Ascending aorta (tissue), 2 donors: ENCODE results near the gene GPR68. TPM values are rescaled to one million over a fixed set of nuclear protein-coding genes. Genes with fewer than 3 reads are reported as not detected.

Source experiments
- DNase-seq, 2 donors: peaks; one replicate each; pipeline ENCODE4 v3.0.0-alpha.2; 2019; ENCODE audit warnings: low spot score in 2 of 2
- H3K27ac ChIP-seq, 2 donors: fragments of 200-600 bp; sonication (generic); one replicate each; pipeline ENCODE4 v1.5.1; 2016 to 2017; ENCODE audit warnings: mild to moderate bottlenecking in 1 of 2
- H3K27me3 ChIP-seq: fragments of 200-600 bp; sonication (generic); one replicate; pipeline ENCODE4 v1.5.1; 2017
- H3K36me3 ChIP-seq, 2 donors: fragments of 200-600 bp; sonication (generic); one replicate each; pipeline ENCODE4 v1.5.1; 2016
- H3K4me1 ChIP-seq, 2 donors: fragments of 200-600 bp; sonication (generic); one replicate each; pipeline ENCODE4 v1.5.1; 2016 to 2017; ENCODE audit warnings: mild to moderate bottlenecking in 1 of 2
- H3K4me3 ChIP-seq, 2 donors: fragments of 200-600 bp; sonication (generic); one replicate each; pipeline ENCODE4 v1.5.1; 2016 to 2017; ENCODE audit warnings: mild to moderate bottlenecking in 1 of 2
- H3K9me3 ChIP-seq, 2 donors: fragments of 200-600 bp; sonication (generic); one replicate each; pipeline ENCODE4 v1.5.1; 2016
- CTCF ChIP-seq, 3 experiments: fragments of 200-600 bp in 2 of 3; fragments of 450-650 bp in 1 of 3; sonication (generic) in 2 of 3; IDR thresholded peaks; one replicate each; pipeline ENCODE4 v1.5.1; 2016 to 2019; ENCODE audit warnings: antibody characterized with exemption in 3 of 3, mild to moderate bottlenecking in 1 of 3, moderate library complexity in 1 of 3
- intact Hi-C: fragments of 100-400 bp; cut with DNase I; formaldehyde crosslinking; loops from one replicate; pipeline ENCODE4 v1.15.1; 2023
- total RNA-seq: library from RNA; depleted of rRNA; stranded (reverse); fragments of >200 nt; gene quantifications from one replicate; pipeline ENCODE4 v1.1.0, GENCODE V29; 2016

GPR68 gene
- total RNA-seq, 1 donor from 2014 or later, result not detected

GRCh38 chr14:91237219-91237618 is 7.3 kb downstream of the GPR68 start:
- no peak for DNase-seq
- H3K27ac ChIP-seq, result no peak overlapping the region
- TF ChIP-seq CTCF (IDR thresholded peaks at IDR 0.05), result no peak
- peaks cover 0 to 5% of the 10 kb centered on the region in 2 donors for H3K9me3 ChIP-seq
- no peak overlapping the region for H3K4me3 ChIP-seq
- intact Hi-C loops, result no loop called here
- no peaks in the 10 kb centered on the region for H3K27me3 ChIP-seq
- no peaks in the 10 kb centered on the region for H3K36me3 ChIP-seq
- no peaks in the 10 kb centered on the region for H3K4me1 ChIP-seq

- no peak overlapping the region for H3K4me3 ChIP-seq
- H3K4me1 ChIP-seq, result no peaks in the 10 kb centered on the region
- H3K9me3 ChIP-seq, result peaks cover 0 to 8% of the 10 kb centered on the region in 2 donors
- no peak for DNase-seq
- intact Hi-C loops, result no loop called here
- H3K27ac ChIP-seq, result no peak overlapping the region
- H3K27me3 ChIP-seq, result no peaks in the 10 kb centered on the region
- TF ChIP-seq CTCF (IDR thresholded peaks at IDR 0.05), result no peak
- no peaks in the 10 kb centered on the region for H3K36me3 ChIP-seq
These were observed 8.7 kb downstream of the GPR68 start for GRCh38 chr14:91235841-91236240.

- Histone ChIP-seq H3K27ac (no peak overlapping the region), H3K4me1 (no peaks in the 10 kb centered on the region), H3K27me3 (no peaks in the 10 kb centered on the region), H3K4me3 (no peak overlapping the region), H3K9me3 (peaks cover 0 to 9% of the 10 kb centered on the region in 2 donors), H3K36me3 (no peaks in the 10 kb centered on the region)
- no peak for TF ChIP-seq CTCF (IDR thresholded peaks at IDR 0.05)
- no peak for DNase-seq
- intact Hi-C loops, result no loop called here
These were observed 9.8 kb downstream of the GPR68 start for GRCh38 chr14:91234791-91235114.

GRCh38 chr14:91233936-91234790 is 10.3 kb downstream of the GPR68 start:
- no peak for TF ChIP-seq CTCF (IDR thresholded peaks at IDR 0.05)
- intact Hi-C loops, result no loop called here
- Histone ChIP-seq H3K4me1 (no peaks in the 10 kb centered on the region), H3K27ac (no peak overlapping the region), H3K36me3 (no peaks in the 10 kb centered on the region), H3K4me3 (no peak overlapping the region), H3K27me3 (no peaks in the 10 kb centered on the region), H3K9me3 (peaks cover 0 to 9% of the 10 kb centered on the region in 2 donors)
- DNase-seq, result no peak

GRCh38 chr14:91232603-91233002 is 11.9 kb downstream of the GPR68 start:
- intact Hi-C loops, result no loop called here
- H3K27me3 ChIP-seq, result no peaks in the 10 kb centered on the region
- H3K4me1 ChIP-seq, result no peaks in the 10 kb centered on the region
- H3K36me3 ChIP-seq, result no peaks in the 10 kb centered on the region
- no peak overlapping the region for H3K27ac ChIP-seq
- no peak overlapping the region for H3K4me3 ChIP-seq
- no peak for TF ChIP-seq CTCF (IDR thresholded peaks at IDR 0.05)
- peaks cover 0 to 4% of the 10 kb centered on the region in 2 donors for H3K9me3 ChIP-seq
- DNase-seq, result no peak
